Esophagus squamous epithelium (tissue), 4 donors: Measurements from ENCODE around the gene TBC1D5.

Experiments
- CTCF ChIP-seq, 6 experiments: fragments of 450-650 bp in 4 of 6; fragments of 200-600 bp in 2 of 6; sonication (generic) in 2 of 6; IDR thresholded peaks; one replicate each; pipeline ENCODE4 v1.5.1; 2016 to 2019; ENCODE audit warnings: antibody characterized with exemption in 6 of 6, mild to moderate bottlenecking in 4 of 6, moderate library complexity in 4 of 6
- POLR2A ChIP-seq, 4 donors: fragments of 450-650 bp; IDR thresholded peaks; one replicate each; pipeline ENCODE4 v1.6.1; 2017; ENCODE audit warnings: antibody characterized with exemption in 4 of 4, mild to moderate bottlenecking in 4 of 4, moderate library complexity in 3 of 4

GRCh38 chr3:17235310-17235709 lies 507.1 kb downstream of the TBC1D5 start:
- TF ChIP-seq CTCF (IDR thresholded peaks at IDR 0.05), result no peak
- no peak for TF ChIP-seq POLR2A (IDR thresholded peaks at IDR 0.05)
